PFSK-1 (cell line): Measurements from ENCODE around the gene HMCN2.

Experiments
- POLR2AphosphoS5 ChIP-seq: IDR thresholded peaks from 2 replicates; pipeline ENCODE4 v1.6.1; 2012; ENCODE audit warnings: low read depth, mild to moderate bottlenecking, control low read depth, low read length, moderate library complexity
- SIN3A ChIP-seq: IDR thresholded peaks from 2 replicates; pipeline ENCODE4 v1.6.1; 2012; ENCODE audit warnings: mild to moderate bottlenecking, low read length, moderate library complexity, borderline replicate concordance; ENCODE audit not compliant: insufficient read depth
- TAF1 ChIP-seq: IDR thresholded peaks from 2 replicates; pipeline ENCODE4 v1.6.1; 2012; ENCODE audit warnings: low read length, control low read depth, borderline replicate concordance; ENCODE audit not compliant: insufficient read depth
- TF ChIP-seq, protein P1 (sequence below), 2 experiments: IDR thresholded peaks; 2 replicates each; pipeline versions ENCODE4 v1.6.1 to v1.8.0; 2011 to 2012; ENCODE audit warnings: low read depth in 2 of 2, low read length in 2 of 2, control low read depth in 1 of 2, inconsistent platforms in 1 of 2, mild to moderate bottlenecking in 1 of 2, moderate library complexity in 1 of 2; ENCODE audit not compliant: insufficient read depth in 1 of 2

- TF ChIP-seq POLR2AphosphoS5 (no peak), SIN3A (no peak), TAF1 (no peak)
- TF ChIP-seq, protein P1, sequence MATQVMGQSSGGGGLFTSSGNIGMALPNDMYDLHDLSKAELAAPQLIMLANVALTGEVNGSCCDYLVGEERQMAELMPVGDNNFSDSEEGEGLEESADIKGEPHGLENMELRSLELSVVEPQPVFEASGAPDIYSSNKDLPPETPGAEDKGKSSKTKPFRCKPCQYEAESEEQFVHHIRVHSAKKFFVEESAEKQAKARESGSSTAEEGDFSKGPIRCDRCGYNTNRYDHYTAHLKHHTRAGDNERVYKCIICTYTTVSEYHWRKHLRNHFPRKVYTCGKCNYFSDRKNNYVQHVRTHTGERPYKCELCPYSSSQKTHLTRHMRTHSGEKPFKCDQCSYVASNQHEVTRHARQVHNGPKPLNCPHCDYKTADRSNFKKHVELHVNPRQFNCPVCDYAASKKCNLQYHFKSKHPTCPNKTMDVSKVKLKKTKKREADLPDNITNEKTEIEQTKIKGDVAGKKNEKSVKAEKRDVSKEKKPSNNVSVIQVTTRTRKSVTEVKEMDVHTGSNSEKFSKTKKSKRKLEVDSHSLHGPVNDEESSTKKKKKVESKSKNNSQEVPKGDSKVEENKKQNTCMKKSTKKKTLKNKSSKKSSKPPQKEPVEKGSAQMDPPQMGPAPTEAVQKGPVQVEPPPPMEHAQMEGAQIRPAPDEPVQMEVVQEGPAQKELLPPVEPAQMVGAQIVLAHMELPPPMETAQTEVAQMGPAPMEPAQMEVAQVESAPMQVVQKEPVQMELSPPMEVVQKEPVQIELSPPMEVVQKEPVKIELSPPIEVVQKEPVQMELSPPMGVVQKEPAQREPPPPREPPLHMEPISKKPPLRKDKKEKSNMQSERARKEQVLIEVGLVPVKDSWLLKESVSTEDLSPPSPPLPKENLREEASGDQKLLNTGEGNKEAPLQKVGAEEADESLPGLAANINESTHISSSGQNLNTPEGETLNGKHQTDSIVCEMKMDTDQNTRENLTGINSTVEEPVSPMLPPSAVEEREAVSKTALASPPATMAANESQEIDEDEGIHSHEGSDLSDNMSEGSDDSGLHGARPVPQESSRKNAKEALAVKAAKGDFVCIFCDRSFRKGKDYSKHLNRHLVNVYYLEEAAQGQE (IDR thresholded peaks at IDR 0.05; ENCODE audit: insufficient read depth in 1 of 2, low read depth in 2 of 2, low read length in 2 of 2) = no peak
Observed at GRCh38 chr9:130421802-130422276, 156.3 kb downstream of the HMCN2 start.
